HG03159 (cell line): ENCODE results near the gene FBLN1.
"Not testable (repeated sequence)": the region's sequence is repeated elsewhere in the genome, so short reads cannot be mapped to it uniquely, and the experiment has no call there.

Source experiments
- ATAC-seq: cut with Tn5 transposase; IDR thresholded peaks from one replicate; pipeline ENCODE4 v1.9.1; 2021; ENCODE audit warnings: mild to moderate bottlenecking, moderate library complexity; ENCODE audit not compliant: unreplicated experiment

FBLN1 gene

DNA sequence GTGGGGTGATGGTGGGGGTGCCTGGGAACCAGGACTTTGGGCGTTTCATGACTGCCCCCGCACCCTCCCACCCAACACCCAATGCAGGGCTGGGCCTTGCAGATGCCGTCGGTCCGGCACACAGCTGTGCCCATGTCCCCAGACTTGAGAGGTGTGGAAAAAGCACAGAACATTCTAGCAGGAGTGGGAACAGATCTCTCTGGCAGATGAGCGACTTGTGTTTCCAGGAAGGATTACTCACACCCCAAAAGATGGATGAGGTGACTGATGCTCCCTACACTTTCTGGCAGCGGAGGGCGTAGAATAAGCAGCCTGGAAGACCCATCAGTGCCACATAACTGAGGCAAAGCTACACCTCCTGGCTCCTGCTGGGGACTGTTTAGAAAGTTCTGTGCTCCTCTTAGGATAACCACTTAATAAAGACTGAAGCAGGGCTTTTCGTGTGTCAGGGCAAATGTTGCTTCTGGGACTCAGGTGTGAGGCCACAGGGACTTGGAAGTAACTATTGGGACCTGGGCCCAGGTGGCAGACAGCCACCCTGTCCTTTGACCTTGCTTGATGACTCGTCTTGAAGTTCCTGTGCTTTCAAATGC is 24.2 kb downstream of the FBLN1 start:
- ATAC-seq = no peak

DNA sequence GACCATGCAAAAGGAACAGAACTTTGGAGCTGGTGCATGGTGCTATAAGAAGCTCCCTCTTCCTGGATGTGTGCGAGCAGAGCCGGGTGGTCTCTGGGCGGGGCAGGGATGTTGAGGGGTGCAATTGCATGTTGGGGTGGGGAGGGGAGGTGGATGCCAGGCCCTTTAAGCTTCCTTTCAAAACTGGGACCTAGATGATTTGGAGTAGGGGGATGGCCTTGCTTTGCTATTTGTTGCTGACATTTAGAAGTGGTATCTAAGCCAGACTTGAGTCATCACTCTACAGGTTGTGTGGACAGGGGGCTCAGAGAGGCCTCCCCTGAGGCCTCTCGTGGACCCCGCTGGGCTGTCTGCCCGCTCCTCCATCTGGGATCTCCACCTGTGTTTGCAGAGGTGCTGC is 24.8 kb downstream of the FBLN1 start:
- no peak for ATAC-seq

DNA sequence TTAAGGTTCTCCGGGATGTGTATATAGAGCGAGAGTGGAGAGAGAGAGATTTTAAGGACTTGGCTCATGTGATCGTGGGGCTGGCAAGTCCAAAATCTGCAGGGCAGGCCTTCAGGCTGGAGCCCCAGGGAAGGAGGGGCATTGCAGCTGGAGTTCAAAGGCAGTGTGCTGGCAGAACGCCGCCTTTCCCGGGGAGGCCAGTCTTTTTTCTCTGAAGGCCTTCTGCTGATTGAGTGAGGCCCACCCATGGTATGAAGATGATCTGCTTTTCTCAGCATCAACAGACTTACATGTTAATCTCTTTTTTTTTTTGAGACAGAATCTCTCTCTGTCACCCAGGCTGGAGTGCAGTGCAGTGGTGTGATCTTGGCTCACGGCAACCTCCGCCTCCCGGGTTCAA is 25.4 kb downstream of the FBLN1 start:
- ATAC-seq = no peak

DNA sequence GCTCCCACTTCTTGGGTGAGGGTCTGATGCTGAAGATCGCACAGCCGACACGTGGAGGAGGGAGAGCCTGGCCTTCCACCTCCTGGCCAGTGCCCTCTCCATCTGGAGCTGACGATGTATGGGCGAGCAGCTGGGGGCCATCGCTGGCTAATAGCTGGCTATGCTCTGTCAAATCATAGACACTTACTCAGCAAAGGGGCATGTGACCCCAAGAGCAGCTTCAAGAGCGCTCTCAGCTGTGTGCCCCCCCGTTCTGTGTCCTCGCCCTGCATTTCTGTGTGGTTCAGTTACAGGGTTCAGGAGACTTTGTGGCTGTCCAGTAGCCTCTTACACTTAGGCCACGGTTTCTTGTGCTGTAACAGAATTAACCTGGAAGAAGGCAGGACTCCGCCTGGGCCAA is 26.4 kb downstream of the FBLN1 start:
- no peak for ATAC-seq

DNA sequence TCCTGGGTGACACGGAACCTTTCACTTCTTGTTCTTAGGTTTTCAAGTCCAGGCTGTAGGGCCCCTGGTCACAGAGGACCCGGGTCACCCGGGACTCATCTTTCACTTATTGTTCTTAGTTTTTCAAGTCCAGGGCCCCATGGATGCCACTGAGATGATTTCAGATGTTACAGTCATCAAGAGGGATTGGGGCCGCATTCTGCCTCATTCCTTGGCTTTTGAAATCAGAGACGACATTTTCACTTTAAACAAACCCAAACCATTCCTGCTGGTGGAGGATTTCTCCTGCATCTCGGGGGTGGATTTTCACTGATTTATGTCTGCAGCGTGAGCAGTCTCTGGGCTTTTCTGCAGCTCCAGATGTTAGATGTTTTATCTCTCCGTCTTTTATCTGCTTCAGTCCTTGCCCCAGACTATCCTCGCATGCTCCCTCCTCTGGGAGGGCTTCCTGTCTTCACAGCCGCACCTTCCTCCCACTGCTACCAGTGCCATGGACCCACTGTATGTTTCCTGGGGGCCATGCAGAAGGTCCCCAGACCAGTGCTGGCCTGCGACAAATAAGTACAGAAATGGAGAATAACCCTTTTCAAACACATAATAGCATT is 27.4 kb downstream of the FBLN1 start:
- ATAC-seq = no peak

DNA sequence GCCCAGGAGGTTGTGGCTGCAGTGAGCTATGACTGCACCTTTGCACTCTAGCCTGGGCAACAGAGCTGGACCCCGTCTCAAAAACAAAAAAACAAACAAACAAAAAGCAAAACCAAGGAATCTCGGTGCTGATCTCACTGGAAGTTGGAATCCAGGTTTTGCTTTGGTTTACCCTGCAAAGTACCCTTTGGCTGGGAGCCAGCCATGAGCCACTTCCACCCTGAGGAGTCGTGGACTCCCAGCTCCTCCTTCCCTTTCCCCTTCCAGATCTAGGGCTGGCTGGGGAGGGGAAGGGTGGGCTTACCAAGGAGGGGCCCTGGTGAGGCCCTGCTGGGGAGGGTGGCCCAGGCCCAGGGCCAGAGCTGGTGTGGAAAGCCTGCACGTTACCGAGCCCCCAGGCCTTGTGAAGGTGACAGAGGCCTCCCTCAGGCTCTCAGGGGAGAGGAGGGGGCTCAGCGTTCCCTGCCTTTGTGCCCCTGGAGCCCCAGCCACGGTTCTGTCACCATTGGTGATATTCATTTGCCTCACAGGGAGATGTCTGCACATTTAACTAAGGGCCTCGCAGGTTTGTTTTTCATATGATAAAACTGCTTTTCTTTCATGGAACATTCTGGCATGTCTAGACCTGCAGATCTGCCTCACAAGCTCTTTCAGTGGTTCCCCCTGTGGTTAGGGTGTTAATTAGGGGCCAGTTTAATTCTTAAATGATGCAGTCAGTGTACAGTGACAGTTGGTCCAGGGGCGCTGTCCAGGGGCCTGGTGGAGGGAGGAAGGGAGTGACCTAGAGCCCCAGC is 29.0 kb downstream of the FBLN1 start:
- no peak for ATAC-seq

DNA sequence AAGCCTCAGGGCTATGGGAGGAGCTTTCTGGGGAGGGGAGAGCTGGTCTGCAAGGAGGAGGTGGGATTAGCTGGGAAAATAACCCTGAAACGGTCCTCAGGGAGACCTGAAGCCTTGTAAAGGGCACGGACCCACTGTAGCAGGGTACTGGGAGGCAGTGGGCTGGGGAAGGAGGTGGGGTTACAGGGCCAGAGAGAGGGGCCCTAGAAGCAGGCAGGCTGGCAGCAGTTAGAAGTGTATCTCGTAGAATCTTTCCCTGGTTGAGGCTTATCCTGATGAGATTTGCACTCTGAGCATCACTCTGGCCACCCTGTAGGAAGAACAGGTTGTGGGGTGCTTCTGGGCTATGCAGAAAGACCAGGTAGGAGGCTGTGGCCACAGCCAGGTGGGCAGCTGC is 29.6 kb downstream of the FBLN1 start:
- no peak for ATAC-seq

DNA sequence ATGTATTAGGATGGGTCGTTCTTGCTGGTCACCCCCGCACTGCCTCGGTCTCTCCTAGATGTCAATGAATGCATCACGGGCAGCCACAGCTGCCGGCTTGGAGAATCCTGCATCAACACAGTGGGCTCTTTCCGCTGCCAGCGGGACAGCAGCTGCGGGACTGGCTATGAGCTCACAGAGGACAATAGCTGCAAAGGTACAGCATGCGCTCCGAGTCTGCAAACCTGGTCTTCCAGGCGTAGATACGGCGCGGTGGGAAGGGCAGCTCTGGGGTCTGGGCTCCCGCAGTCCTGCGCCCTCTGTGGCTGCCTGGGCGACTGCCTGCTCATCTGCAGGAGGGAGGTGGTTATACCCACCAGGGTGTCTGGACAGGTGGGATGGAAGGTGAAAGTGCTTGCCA is 31.0 kb downstream of the FBLN1 start:
- ATAC-seq = no peak

DNA sequence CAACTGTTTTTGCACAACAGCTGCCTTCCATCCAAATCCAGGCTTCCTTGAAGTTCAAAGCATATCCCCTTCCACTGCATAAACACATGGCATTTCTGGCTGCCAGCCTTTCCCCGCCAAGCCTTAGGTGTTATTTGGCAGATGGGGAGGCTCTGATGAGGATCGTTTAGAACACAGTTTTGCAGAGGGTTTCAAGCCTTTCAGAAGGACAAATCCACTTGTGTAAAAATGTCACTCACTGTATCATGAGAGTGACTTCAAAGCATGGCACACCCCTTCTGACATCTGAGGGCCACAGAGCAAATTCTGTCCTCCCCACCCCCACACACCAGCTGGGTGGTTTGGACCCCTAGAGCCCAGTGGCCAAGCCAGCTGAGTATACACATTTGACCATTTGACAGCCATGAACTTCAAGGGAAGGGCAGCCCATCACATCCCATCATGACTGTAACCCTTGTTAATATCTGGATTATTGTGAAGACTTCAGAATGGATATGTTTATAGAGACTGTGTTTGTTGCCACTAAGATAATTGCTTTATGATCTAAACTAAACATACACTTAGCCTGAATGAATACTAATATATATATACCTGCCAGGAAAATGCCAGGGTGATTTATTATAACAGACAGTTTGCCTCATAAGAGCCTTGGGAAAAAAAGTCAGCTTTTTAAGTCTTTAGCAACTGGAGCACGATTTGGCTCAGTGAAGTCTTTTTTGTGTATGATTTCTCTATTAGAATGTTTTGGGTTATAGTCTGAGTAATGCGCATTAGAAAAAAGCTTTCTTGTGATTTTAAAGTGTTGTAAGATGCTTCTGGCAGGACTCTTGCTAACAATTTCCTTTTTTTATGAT is 31.9 kb downstream of the FBLN1 start:
- ATAC-seq = no peak

DNA sequence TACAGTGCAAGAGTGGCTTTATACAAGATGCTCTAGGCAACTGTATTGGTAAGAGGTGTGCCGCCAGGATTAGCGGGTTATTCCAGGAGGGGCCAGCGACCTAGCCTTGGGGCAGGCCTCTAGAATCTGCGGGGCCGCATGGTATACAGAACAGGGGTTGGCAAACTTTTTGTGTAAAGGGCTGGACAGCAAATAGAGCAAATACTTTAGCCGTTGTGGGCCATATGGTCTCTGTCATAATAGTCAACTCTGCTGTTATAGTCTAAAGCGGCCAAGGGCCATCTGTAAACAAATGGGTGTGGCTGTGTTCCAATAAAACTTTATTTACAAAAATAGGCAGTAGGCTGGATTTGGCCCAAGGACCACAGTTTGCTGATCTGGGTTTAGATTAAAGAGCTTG is 32.6 kb downstream of the FBLN1 start:
- no peak for ATAC-seq

DNA sequence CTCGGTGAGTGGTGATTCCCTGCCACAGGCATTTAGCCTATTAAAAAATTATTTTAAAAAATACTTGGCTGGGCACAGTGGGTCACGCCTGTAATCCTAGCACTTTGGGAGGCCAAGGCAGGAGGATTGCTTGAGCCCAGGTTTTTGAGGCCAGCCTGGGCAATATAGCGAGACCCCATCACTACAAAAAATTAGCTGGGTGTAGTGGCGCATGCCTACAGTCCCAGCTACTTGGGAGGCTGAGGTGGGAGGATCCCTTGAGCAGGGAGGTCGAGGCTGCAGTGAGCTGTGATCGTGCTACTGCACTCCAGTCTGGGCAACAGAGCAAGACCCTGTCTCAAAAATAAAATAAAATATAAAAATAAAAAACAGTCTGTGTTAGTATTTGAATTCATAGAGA is 33.2 kb downstream of the FBLN1 start:
- not testable (repeated sequence) for ATAC-seq

DNA sequence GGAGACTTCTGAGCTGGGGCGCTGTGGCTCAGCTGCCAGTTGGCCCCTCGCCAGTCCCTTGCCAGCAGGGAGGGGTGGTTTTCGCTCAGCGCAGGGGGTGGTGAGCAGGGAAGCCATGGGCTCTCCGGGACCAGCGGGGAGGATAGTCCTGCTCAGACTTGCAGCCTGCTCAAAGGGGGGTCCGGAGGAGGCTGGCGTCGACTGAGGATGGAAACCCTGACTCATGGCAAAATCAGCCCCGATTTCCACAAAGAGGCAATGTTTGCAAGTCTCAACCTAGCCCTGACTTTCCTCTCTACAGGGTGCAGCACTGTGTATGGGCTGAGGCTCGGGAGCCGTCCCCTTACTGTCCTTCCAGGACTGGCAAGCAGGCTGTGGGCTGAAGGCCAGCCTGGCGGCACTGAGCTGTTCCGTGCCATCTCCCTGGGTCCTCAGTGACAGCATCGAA is 35.1 kb downstream of the FBLN1 start:
- ATAC-seq = no peak

DNA sequence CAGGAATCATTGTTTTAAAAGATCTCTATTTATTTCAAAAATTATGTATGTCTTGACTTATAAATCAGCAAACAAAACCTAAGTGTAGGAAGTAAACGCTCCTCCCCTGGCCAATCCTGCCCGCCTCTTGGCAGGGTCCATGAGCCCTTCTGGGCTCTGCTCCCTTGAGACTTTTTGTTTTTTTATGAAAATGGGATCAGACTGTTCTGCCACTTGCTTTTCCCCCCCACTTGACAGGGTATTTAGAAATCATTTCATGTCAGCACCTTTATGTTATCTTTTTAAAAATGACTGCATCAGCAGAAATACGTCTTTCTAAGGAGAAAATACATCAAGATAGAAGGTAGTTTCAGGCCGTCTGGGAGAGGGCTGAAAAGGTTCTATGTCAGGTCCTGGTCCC is 35.6 kb downstream of the FBLN1 start:
- ATAC-seq = no peak

DNA sequence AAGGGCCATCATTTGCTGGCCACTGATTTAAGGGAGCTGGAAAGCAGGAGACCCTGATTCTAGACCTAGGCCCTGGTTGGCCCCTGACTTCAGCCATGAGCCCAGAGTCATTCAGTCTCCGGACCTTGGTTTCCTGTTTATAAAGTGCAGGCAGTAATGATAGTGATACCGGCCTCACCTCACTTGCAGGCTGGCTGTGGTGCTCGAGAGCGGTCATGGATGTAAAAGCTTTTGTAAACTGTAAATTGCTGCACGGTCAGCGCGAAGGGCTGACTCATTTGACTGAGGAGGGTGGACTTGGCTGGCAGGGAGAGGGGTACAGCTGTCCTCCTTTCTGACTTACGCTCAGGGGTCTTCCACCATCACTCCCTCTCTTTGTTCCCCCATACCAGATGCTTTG is 37.4 kb downstream of the FBLN1 start:
- no peak for ATAC-seq

DNA sequence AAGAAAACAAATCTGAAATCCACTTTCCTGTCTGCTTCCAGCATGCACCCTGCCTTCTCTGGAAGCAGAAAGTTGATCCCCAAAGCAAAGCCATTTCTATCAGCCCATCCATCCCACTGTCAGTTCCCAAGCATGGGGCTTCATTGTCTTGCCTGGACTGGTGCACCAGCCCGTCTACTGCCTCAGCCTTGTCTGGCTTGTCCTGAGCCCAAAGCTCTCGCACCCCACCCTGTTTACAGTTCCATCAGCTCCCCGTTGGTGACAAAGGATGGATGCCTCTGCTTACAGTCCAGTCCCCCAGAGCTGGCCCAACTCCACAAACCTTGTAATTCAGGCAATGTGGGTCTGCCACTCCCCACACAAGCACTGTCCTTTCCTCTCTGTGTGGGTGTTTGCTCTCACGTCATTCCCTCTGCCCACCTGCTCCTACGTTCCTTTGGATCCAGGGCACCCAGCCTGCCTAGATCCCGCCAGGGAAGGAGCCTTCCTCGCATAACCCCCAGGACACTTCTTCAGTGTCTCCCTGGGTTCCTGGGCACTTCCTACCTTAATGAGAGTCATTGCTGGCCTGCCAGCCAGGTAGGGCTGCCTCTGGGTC is 38.8 kb downstream of the FBLN1 start:
- ATAC-seq = no peak

DNA sequence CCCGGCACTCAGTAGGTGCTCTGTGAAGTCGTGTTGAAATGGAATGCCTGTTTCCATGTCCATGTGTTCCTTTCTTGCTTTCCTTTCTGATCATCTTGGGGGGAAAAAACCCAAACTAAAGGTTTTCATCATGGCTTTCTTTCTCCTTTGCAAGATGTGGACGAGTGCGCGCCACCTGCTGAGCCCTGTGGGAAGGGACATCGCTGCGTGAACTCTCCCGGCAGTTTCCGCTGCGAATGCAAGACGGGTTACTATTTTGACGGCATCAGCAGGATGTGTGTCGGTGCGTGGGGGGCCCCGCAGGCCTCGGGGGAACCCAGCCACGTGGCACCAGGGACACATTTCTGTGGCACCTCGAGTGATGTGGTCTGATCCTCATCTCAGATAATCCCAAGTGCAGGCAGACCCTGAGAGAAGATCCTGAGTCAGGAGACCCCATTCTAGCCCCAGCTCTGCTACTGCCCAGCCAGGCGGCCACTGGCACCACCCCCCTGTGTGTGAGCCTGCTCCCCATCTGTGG is 39.4 kb downstream of the FBLN1 start:
- no peak for ATAC-seq

DNA sequence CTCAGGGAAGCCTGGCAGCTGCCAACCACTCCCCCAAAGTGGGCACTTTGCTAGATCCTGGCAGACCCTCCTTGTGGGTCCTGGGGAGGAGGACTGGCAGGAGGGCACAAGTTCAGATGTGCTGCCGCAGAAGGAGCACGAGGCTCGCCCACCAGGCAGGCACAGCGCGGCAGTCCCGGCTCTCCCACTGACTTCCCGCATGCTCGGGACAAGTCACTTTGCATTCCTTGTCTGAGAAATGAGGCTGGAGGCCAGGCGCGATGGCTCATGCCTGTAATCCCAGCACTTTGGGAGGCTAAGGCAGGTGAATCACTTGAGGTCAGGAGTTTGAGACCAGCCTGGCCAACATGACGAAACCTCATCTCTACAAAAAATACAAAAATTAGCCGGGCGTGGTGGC is 40.1 kb downstream of the FBLN1 start:
- ATAC-seq = not testable (repeated sequence)

DNA sequence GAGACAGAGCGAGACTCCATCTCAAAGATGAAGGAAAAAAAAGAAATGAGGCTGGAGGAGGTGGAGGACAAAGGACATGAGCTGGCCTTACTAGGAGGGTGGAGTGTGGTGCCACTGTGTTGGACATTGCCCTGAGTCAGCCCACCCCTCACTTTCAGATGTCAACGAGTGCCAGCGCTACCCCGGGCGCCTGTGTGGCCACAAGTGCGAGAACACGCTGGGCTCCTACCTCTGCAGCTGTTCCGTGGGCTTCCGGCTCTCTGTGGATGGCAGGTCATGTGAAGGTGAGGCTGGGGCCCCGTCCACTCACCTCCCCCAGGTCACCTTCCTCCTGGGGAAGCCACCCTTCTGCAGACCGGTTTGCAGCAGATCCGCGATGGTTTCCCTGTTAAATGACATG is 40.6 kb downstream of the FBLN1 start:
- ATAC-seq = no peak

DNA sequence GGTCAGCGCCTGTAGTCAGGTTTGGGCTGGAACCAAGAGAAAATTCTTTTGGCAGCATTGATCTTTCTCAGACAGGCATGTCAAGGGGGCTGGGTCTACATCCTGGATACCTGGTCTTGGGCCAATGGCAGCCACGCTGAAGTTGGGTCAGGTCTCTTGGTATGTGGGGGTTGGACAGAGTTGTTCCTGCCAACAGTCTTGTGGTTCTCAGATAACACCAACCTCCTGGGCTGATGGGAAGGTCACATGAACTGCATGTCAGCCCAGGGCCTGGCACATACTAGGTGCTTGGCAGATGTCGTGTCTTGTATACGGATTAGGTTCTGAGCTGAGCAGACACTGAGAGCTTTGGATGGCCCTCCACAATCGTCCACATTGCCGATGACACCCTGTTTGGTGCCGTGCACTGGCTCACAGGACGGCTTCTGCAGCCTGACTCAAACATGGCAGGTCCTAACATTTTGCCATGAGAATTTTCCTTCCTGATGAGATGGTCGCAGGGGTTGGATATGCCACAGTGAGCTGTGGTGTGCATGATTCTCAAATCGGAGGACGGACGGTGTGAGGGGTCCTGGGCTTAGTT is 42.0 kb downstream of the FBLN1 start:
- ATAC-seq = no peak

DNA sequence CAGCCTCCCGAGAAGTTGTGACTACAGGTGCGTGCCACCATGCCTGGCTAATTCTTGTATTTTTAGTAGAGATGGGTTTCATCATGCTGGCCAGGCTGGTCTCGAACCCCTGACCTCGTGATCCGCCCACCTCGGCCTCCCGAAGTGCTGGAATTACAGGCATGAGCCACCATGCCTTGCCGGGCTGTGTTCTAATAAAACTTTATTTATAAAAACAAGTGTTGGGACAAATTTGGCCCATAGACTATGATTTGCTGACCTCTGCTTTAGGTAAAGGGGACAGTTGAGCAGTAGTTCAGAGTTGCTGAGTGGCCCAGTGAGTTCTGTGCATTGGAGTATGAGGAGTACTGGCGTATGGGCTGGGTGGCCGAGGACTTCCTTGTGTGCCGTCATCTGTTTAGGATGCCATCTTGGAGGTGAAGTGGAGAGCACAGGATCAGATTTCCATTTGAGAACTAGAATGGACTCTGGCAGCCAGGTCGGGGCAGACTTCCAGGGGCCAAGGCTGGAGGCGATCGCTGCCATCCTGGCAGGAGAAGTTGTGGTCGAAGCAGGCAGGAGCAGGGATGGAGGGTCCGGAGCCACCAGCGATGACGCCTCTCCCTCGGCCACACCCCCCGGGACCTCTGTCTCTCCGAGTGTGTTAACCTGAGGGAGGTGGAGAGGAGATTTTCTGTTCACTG is 43.8 kb downstream of the FBLN1 start:
- no peak for ATAC-seq
